OCI-LY1 (cell line): Measurements from ENCODE around the gene TUBA1A.

Experiments used
- CTCF ChIP-seq: fragments of 200-600 bp; sonication (generic), shearing (Covaris generic); IDR thresholded peaks from 2 replicates; pipeline ENCODE4 v1.5.1; 2017; ENCODE audit warnings: mild to moderate bottlenecking, antibody characterized with exemption, low read length, moderate library complexity, mixed read lengths
- EZH2 ChIP-seq: fragments of 200-600 bp; sonication (generic), shearing (Covaris generic); IDR thresholded peaks from 2 replicates; pipeline ENCODE4 v1.8.0; 2017; ENCODE audit warnings: borderline replicate concordance, mixed run types, mild to moderate bottlenecking, antibody characterized with exemption, low read length, moderate library complexity, mixed read lengths

- TF ChIP-seq CTCF (no peak), EZH2 (no peak)
These were observed 30.6 kb upstream of the TUBA1A start for GRCh38 chr12:49219417-49220026.
